SK-N-SH treated with all-trans-retinoic acid at 6 μM for 48 hours (cell line): ENCODE data around the gene ARF4.

ENCODE experiments used
- ATAC-seq: fragments of 200-7000 bp; cut with Tn5 transposase; 3 replicates; pipeline ENCODE4 v1.9.1; 2020; ENCODE audit warnings: mild to moderate bottlenecking, moderate library complexity
- CSDC2 ChIP-seq: fragments of 250-450 bp; sonication (Bioruptor Pico); IDR thresholded peaks from 2 replicates; pipeline ENCODE4 v1.5.0; 2020; ENCODE audit warnings: mild to moderate bottlenecking, moderate library complexity
- PATZ1 ChIP-seq: fragments of 250-450 bp; sonication (Bioruptor Pico); IDR thresholded peaks from 2 replicates; pipeline ENCODE4 v1.8.0; 2020; ENCODE audit warnings: mild to moderate bottlenecking, moderate library complexity, borderline replicate concordance
- POU6F1 ChIP-seq: fragments of 250-450 bp; sonication (Bioruptor Pico); IDR thresholded peaks from 2 replicates; pipeline ENCODE4 v1.8.0; 2021; ENCODE audit warnings: low read depth, mild to moderate bottlenecking, moderate library complexity, borderline replicate concordance
- RARB ChIP-seq: fragments of 250-450 bp; sonication (Bioruptor Pico); IDR thresholded peaks from 2 replicates; pipeline ENCODE4 v1.8.0; 2021; ENCODE audit warnings: mild to moderate bottlenecking, moderate library complexity
- TCF4 ChIP-seq: fragments of 250-450 bp; sonication (Bioruptor Pico); IDR thresholded peaks from 2 replicates; pipeline ENCODE4 v1.8.0; 2021; ENCODE audit warnings: mild to moderate bottlenecking, moderate library complexity, borderline replicate concordance
- ZC3H10 ChIP-seq: fragments of 250-450 bp; sonication (Bioruptor Pico); IDR thresholded peaks from 2 replicates; pipeline ENCODE4 v1.5.1; 2021; ENCODE audit warnings: mild to moderate bottlenecking, moderate library complexity

ARF4 gene

GRCh38 chr3:57538465-57538864 is 58.7 kb downstream of the ARF4 start (continued):
- no peak for TF ChIP-seq POU6F1 (CRISPR knock-in tag)
- no peak for TF ChIP-seq RARB
- TF ChIP-seq ZC3H10 (CRISPR knock-in tag) = no peak
- no peak for TF ChIP-seq CSDC2 (CRISPR knock-in tag)

- peak; percentile 83 for ATAC-seq
- TF ChIP-seq ZC3H10 (CRISPR knock-in tag) (no peak), CSDC2 (CRISPR knock-in tag) (no peak), TCF4 (CRISPR knock-in tag) (peak; percentile 55; the same call in 1 of the 2 replicates), PATZ1 (CRISPR knock-in tag) (no peak)
Measured at GRCh38 chr3:57530071-57530608, 67.0 kb downstream of the ARF4 start.
